GM12865 (cell line): Measurements from ENCODE around the gene FBLIM1.

ENCODE experiments used
- DNase-seq: peaks from one replicate; pipeline ENCODE4 v3.0.0; 2010; ENCODE audit warnings: low read depth
- H3K4me3 ChIP-seq: 2 replicates; pipeline ENCODE4 v1.5.1; 2011; ENCODE audit warnings: mild to moderate bottlenecking, low read depth, low read length, control low read depth
- TF ChIP-seq, protein P1 (sequence below): IDR thresholded peaks from 2 replicates; pipeline ENCODE4 v1.5.1; 2011; ENCODE audit warnings: low read length, control low read depth, low read depth, inconsistent platforms; ENCODE audit not compliant: insufficient read depth; ENCODE audit errors: missing control alignments

Gene FBLIM1

GRCh38 chr1:15761366-15762128, 3.0 kb downstream of the FBLIM1 start:
- TF ChIP-seq, protein P1, sequence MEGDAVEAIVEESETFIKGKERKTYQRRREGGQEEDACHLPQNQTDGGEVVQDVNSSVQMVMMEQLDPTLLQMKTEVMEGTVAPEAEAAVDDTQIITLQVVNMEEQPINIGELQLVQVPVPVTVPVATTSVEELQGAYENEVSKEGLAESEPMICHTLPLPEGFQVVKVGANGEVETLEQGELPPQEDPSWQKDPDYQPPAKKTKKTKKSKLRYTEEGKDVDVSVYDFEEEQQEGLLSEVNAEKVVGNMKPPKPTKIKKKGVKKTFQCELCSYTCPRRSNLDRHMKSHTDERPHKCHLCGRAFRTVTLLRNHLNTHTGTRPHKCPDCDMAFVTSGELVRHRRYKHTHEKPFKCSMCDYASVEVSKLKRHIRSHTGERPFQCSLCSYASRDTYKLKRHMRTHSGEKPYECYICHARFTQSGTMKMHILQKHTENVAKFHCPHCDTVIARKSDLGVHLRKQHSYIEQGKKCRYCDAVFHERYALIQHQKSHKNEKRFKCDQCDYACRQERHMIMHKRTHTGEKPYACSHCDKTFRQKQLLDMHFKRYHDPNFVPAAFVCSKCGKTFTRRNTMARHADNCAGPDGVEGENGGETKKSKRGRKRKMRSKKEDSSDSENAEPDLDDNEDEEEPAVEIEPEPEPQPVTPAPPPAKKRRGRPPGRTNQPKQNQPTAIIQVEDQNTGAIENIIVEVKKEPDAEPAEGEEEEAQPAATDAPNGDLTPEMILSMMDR = no peak
- H3K4me3 ChIP-seq = no peak overlapping the region
- no peak for DNase-seq

DNA sequence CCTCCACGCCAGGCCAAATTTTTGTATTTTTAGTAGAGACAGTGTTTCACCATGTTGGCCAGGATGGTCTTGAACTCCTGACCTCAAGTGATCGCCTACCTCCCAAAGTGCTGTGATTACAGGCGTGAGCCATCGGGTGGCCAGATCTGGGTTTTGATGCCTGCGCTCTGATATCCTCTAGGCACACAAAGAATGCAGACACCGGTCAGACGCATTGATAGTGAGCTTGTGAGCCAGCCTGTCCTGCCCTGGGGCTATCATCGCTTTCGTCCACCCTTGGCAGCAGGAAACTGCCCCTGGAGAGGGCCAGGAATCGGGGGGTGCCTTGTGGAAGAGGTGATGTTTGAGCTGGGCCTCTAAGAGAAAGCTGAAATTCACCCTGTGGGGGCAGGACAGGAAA, 4.0 kb downstream of the FBLIM1 start:
- TF ChIP-seq, protein P1 = no peak
- H3K4me3 ChIP-seq = no peak overlapping the region
- DNase-seq = no peak

DNA sequence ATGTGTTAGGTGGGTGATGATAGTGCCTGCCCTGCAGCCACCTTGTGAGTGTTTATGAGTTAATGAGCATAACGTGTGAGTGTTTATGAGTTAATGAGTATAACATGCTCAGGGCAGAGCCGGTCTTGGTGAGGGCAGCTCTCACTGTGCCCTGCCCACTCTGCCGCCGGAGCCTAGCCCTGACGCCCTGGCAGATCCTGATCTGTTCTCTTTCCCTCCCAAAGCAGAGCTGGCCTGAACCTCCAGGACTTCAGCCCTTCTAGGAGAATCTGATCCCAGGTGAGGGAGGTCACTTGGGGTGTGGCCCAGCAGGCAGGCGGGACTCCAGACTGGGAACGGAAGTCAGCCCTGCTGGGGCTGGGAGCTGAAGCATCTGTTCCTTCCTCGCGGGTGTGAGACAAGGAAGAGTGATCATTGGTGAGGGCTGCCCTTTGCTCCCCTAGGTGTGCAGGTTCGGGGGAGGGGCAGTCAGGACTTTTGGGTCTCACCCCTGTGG, 5.7 kb downstream of the FBLIM1 start:
- no peak for DNase-seq
- H3K4me3 ChIP-seq = no peak overlapping the region
- TF ChIP-seq, protein P1 = no peak

DNA sequence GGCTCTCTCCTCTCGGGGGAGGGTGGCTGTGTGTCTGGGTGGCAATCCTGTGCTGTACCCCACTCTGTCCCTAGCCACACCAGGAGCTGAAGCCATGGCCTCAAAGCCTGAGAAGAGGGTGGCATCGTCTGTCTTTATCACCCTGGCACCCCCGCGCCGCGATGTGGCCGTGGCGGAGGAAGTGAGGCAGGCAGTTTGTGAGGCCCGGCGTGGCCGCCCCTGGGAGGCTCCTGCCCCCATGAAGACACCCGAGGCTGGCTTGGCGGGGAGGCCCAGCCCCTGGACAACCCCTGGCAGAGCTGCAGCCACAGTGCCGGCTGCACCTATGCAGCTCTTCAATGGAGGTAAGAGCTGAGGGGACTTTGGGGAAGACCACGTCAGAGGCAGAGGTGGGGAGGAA, 6.3 kb downstream of the FBLIM1 start:
- TF ChIP-seq, protein P1 = no peak
- H3K4me3 ChIP-seq = no peak overlapping the region
- DNase-seq = no peak

GRCh38 chr1:15765495-15766194, 7.0 kb downstream of the FBLIM1 start:
- TF ChIP-seq, protein P1 = no peak
- DNase-seq = peak; percentile 46
- H3K4me3 ChIP-seq = no peak overlapping the region

- no peak overlapping the region for H3K4me3 ChIP-seq
- TF ChIP-seq, protein P1 = no peak
- DNase-seq = no peak
Observed at GRCh38 chr1:15767941-15768340, 9.3 kb downstream of the FBLIM1 start.
